ENCODE data around the gene SPATC1L.

GRCh38 chr21:46160657-46160906 is 23.7 kb downstream of the SPATC1L start:
- TF ChIP-seq CTCF (IDR thresholded peaks at IDR 0.05) (no peak), POLR2A (IDR thresholded peaks at IDR 0.05) (no peak)
